Measurements from ENCODE around the gene RNASEH2A. TPM values are rescaled to one million over a fixed set of nuclear protein-coding genes. Genes with fewer than 3 reads are reported as not detected.
A peak's percentile ranks its signal among the peaks of the same experiment; 100 is the strongest.

Gene RNASEH2A
- total and polyA plus RNA-seq, 2 of the 13 experiments (the other 11 are each of a cell fraction or from before 2014, with no cell fraction given) = 25.1 to 35.8 TPM

GRCh38 chr19:12801466-12802266 is 4.7 kb upstream of the RNASEH2A start, which contains the start of the genes PRDX2 and THSD8 (continued):
- peak; percentile 85 for TF ChIP-seq MYC (CRISPR knock-in tag; IDR thresholded peaks at IDR 0.05; ENCODE audit: borderline replicate concordance)
- peak; percentile 94 for TF ChIP-seq ARID4A (CRISPR knock-in tag; IDR thresholded peaks at IDR 0.05; ENCODE audit: borderline replicate concordance)
- peak; percentile 98 for TF ChIP-seq RBFOX2 (IDR thresholded peaks at IDR 0.05; ENCODE audit: low read depth, low read length)
- peak; percentile 69 for TF ChIP-seq ZBTB38 (CRISPR knock-in tag; IDR thresholded peaks at IDR 0.05)
- no peak for TF ChIP-seq ZBTB40 (IDR thresholded peaks at IDR 0.05)
- TF ChIP-seq ZBTB40 (CRISPR knock-in tag; IDR thresholded peaks at IDR 0.05) = peak; percentile 90
- TF ChIP-seq KDM2A (CRISPR knock-in tag; IDR thresholded peaks at IDR 0.05; ENCODE audit: borderline replicate concordance, low read depth) = peak; percentile 80
- peak; percentile 87 for TF ChIP-seq ZNF709 (CRISPR knock-in tag; IDR thresholded peaks at IDR 0.05)
- TF ChIP-seq, protein P1, sequence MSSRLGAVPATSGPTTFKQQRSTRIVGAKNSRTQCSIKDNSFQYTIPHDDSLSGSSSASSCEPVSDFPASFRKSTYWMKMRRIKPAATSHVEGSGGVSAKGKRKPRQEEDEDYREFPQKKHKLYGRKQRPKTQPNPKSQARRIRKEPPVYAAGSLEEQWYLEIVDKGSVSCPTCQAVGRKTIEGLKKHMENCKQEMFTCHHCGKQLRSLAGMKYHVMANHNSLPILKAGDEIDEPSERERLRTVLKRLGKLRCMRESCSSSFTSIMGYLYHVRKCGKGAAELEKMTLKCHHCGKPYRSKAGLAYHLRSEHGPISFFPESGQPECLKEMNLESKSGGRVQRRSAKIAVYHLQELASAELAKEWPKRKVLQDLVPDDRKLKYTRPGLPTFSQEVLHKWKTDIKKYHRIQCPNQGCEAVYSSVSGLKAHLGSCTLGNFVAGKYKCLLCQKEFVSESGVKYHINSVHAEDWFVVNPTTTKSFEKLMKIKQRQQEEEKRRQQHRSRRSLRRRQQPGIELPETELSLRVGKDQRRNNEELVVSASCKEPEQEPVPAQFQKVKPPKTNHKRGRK (CRISPR knock-in tag; IDR thresholded peaks at IDR 0.05) = no peak
- peak; percentile 71; the same call in 1 of the 2 replicates for TF ChIP-seq ZNF337 (CRISPR knock-in tag; IDR thresholded peaks at IDR 0.05; ENCODE audit: borderline replicate concordance, low read depth)
- TF ChIP-seq FOXO4 (CRISPR knock-in tag; conservative IDR thresholded peaks at IDR 0.05) = peak; percentile 98; the same call in 1 of the 2 replicates
